HCT116 (cell line): ENCODE results near the gene ABCB6.

Experiments used
- CBX3 ChIP-seq: IDR thresholded peaks from 2 replicates; pipeline ENCODE4 v1.6.1; 2012; ENCODE audit warnings: low read depth
- CEBPB ChIP-seq: IDR thresholded peaks from 2 replicates; pipeline ENCODE4 v1.6.1; 2012; ENCODE audit warnings: low read depth
- EZH2 ChIP-seq: fragments of 200-600 bp; sonication (generic); IDR thresholded peaks from 2 replicates; pipeline ENCODE4 v1.6.1; 2017; ENCODE audit warnings: antibody characterized with exemption, mixed run types
- POLR2A ChIP-seq: IDR thresholded peaks from 2 replicates; pipeline ENCODE4 v1.7.0; 2011; ENCODE audit warnings: borderline replicate concordance; ENCODE audit not compliant: insufficient read depth, insufficient read length; ENCODE audit errors: extremely low read depth
- RAD21 ChIP-seq: IDR thresholded peaks from 2 replicates; pipeline ENCODE4 v1.6.1; 2012; ENCODE audit warnings: low read depth, mild to moderate bottlenecking
- TCF7L2 ChIP-seq: IDR thresholded peaks from 2 replicates; pipeline ENCODE4 v1.7.0; 2011; ENCODE audit warnings: borderline replicate concordance, inconsistent platforms; ENCODE audit not compliant: insufficient read depth, insufficient read length; ENCODE audit errors: extremely low read depth
- YY1 ChIP-seq: IDR thresholded peaks from 2 replicates; pipeline ENCODE4 v1.6.1; 2011; ENCODE audit warnings: low read length, low read depth, moderate library complexity, mild to moderate bottlenecking; ENCODE audit not compliant: insufficient replicate concordance; ENCODE audit errors: extremely low read depth
- TF ChIP-seq, protein P1 (sequence below), 3 experiments: fragments of 200-600 bp in 1 of 3; sonication (generic) in 1 of 3; IDR thresholded peaks in 2 of 3; conservative IDR thresholded peaks in 1 of 3; 2 replicates each; pipeline ENCODE4 v1.5.1; 2012 to 2017; ENCODE audit warnings: low read depth in 2 of 3, low read length in 2 of 3, antibody characterized with exemption in 1 of 3, borderline replicate concordance in 1 of 3, control low read depth in 1 of 3, mild to moderate bottlenecking in 1 of 3, mixed read lengths in 1 of 3, mixed run types in 1 of 3, moderate library complexity in 1 of 3; ENCODE audit not compliant: insufficient read depth in 1 of 3
- TF ChIP-seq, protein P2 (sequence below): IDR thresholded peaks from 2 replicates; pipeline ENCODE4 v1.6.1; 2011; ENCODE audit warnings: mild to moderate bottlenecking, low read length, moderate library complexity; ENCODE audit not compliant: insufficient replicate concordance; ENCODE audit errors: extremely low read depth

DNA sequence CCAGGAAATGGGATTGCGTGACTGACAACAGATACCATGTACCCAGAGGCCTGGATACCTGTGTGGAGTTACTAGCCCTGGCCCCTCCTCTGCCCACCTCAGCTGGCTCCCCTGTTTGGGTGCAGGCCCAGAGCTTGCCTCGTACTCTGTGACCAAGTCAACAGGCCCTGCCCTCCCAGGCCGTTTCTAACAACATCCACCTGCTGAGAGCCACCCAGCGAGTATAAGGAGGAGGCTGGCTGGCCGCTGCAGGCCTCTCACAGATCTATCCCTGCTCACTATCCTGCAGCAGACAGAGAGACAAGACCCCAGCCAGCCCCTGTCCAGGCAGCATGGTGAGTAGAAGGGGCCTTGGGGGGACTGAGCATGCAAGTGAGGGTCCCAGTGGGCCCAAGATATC lies 47.5 kb upstream of the ABCB6 start:
- TF ChIP-seq, protein P1, sequence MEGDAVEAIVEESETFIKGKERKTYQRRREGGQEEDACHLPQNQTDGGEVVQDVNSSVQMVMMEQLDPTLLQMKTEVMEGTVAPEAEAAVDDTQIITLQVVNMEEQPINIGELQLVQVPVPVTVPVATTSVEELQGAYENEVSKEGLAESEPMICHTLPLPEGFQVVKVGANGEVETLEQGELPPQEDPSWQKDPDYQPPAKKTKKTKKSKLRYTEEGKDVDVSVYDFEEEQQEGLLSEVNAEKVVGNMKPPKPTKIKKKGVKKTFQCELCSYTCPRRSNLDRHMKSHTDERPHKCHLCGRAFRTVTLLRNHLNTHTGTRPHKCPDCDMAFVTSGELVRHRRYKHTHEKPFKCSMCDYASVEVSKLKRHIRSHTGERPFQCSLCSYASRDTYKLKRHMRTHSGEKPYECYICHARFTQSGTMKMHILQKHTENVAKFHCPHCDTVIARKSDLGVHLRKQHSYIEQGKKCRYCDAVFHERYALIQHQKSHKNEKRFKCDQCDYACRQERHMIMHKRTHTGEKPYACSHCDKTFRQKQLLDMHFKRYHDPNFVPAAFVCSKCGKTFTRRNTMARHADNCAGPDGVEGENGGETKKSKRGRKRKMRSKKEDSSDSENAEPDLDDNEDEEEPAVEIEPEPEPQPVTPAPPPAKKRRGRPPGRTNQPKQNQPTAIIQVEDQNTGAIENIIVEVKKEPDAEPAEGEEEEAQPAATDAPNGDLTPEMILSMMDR (IDR thresholded peaks at IDR 0.05 in 2 of 3, conservative IDR thresholded peaks at IDR 0.05 in 1 of 3; ENCODE audit: borderline replicate concordance in 1 of 3, insufficient read depth in 1 of 3, low read depth in 2 of 3, low read length in 2 of 3) = no peak
- TF ChIP-seq POLR2A = no peak
- TF ChIP-seq CBX3 = no peak
- no peak for TF ChIP-seq CEBPB
- TF ChIP-seq, protein P2, sequence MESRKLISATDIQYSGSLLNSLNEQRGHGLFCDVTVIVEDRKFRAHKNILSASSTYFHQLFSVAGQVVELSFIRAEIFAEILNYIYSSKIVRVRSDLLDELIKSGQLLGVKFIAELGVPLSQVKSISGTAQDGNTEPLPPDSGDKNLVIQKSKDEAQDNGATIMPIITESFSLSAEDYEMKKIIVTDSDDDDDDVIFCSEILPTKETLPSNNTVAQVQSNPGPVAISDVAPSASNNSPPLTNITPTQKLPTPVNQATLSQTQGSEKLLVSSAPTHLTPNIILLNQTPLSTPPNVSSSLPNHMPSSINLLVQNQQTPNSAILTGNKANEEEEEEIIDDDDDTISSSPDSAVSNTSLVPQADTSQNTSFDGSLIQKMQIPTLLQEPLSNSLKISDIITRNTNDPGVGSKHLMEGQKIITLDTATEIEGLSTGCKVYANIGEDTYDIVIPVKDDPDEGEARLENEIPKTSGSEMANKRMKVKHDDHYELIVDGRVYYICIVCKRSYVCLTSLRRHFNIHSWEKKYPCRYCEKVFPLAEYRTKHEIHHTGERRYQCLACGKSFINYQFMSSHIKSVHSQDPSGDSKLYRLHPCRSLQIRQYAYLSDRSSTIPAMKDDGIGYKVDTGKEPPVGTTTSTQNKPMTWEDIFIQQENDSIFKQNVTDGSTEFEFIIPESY = no peak
- TF ChIP-seq YY1 = no peak
- TF ChIP-seq EZH2 = no peak
- TF ChIP-seq RAD21 = no peak
- no peak for TF ChIP-seq TCF7L2
